SK-N-SH treated with all-trans-retinoic acid at 6 μM for 48 hours (cell line): ENCODE measurements around the gene MAPK7.

Experiments
- CREB5 ChIP-seq: fragments of 250-450 bp; sonication (Bioruptor Pico); IDR thresholded peaks from 2 replicates; pipeline ENCODE4 v1.5.1; 2020; ENCODE audit warnings: low read depth, mild to moderate bottlenecking, moderate library complexity
- CSDC2 ChIP-seq: fragments of 250-450 bp; sonication (Bioruptor Pico); IDR thresholded peaks from 2 replicates; pipeline ENCODE4 v1.5.0; 2020; ENCODE audit warnings: mild to moderate bottlenecking, moderate library complexity
- RARB ChIP-seq: fragments of 250-450 bp; sonication (Bioruptor Pico); IDR thresholded peaks from 2 replicates; pipeline ENCODE4 v1.8.0; 2021; ENCODE audit warnings: mild to moderate bottlenecking, moderate library complexity
- ZFP3 ChIP-seq: fragments of 250-450 bp; sonication (Bioruptor Pico); IDR thresholded peaks from 2 replicates; pipeline ENCODE4 v1.5.0; 2020; ENCODE audit warnings: mild to moderate bottlenecking, moderate library complexity
- TF ChIP-seq, protein P1 (sequence below): fragments of 250-450 bp; sonication (Bioruptor Pico); IDR thresholded peaks from 2 replicates; pipeline ENCODE4 v1.5.0; 2020; ENCODE audit warnings: mild to moderate bottlenecking, moderate library complexity

GRCh38 chr17:19329839-19330238 lies 48.5 kb upstream of the MAPK7 start:
- no peak for TF ChIP-seq CSDC2
- no peak for TF ChIP-seq RARB (CRISPR knock-in tag)
- TF ChIP-seq CREB5 (CRISPR knock-in tag): no peak
- TF ChIP-seq, protein P1, sequence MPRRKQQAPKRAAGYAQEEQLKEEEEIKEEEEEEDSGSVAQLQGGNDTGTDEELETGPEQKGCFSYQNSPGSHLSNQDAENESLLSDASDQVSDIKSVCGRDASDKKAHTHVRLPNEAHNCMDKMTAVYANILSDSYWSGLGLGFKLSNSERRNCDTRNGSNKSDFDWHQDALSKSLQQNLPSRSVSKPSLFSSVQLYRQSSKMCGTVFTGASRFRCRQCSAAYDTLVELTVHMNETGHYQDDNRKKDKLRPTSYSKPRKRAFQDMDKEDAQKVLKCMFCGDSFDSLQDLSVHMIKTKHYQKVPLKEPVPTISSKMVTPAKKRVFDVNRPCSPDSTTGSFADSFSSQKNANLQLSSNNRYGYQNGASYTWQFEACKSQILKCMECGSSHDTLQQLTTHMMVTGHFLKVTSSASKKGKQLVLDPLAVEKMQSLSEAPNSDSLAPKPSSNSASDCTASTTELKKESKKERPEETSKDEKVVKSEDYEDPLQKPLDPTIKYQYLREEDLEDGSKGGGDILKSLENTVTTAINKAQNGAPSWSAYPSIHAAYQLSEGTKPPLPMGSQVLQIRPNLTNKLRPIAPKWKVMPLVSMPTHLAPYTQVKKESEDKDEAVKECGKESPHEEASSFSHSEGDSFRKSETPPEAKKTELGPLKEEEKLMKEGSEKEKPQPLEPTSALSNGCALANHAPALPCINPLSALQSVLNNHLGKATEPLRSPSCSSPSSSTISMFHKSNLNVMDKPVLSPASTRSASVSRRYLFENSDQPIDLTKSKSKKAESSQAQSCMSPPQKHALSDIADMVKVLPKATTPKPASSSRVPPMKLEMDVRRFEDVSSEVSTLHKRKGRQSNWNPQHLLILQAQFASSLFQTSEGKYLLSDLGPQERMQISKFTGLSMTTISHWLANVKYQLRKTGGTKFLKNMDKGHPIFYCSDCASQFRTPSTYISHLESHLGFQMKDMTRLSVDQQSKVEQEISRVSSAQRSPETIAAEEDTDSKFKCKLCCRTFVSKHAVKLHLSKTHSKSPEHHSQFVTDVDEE (CRISPR knock-in tag): no peak
- TF ChIP-seq ZFP3 (CRISPR knock-in tag): no peak
